Right ventricle myocardium inferior (tissue), 1 donor: ENCODE measurements around the gene VCAN. TPM values are rescaled to one million over a fixed set of nuclear protein-coding genes. Genes with fewer than 3 reads are reported as not detected.

Experiments used
- ATAC-seq: fragments of 200-7000 bp; cut with Tn5 transposase; one replicate; pipeline ENCODE4 v1.9.1; 2020; ENCODE audit warnings: mild to moderate bottlenecking, moderate library complexity
- DNase-seq: peaks from one replicate; pipeline ENCODE4 v3.0.0; 2021; ENCODE audit errors: missing footprints
- intact Hi-C: fragments of 100-400 bp; cut with DNase I; formaldehyde crosslinking; loops from one replicate; pipeline ENCODE4 v1.11.0; 2022
- total RNA-seq: library from RNA; stranded (reverse); fragmentation: NEBNext Ultra II Directional; extraction: Animal tissue kit (Norgen Biotek cat#: 25700); gene quantifications from one replicate; pipeline ENCODE4 v1.2.1, GENCODE V29; 2021
- donor health status: DM: no; HTN: yes; CAD: no; lungs with severe emphysema.

Gene VCAN
- total RNA-seq, 1 donor from 2014 or later: 41.2 TPM

- ATAC-seq (no peak), DNase-seq (no peak)
- intact Hi-C loops: no loop called here
Observed at GRCh38 chr5:83451955-83452354, 19.6 kb upstream of the VCAN start.

GRCh38 chr5:83453937-83454336 is 17.6 kb upstream of the VCAN start:
- ATAC-seq (no peak), DNase-seq (no peak)
- intact Hi-C loops: no loop called here

GRCh38 chr5:83464261-83464660 is 7.3 kb upstream of the VCAN start:
- ATAC-seq (no peak), DNase-seq (no peak)
- intact Hi-C loops: no loop called here

GRCh38 chr5:83467371-83468035 is 4.0 kb upstream of the VCAN start:
- ATAC-seq: peak; percentile 66
- intact Hi-C loops: no loop called here
- peak; percentile 74 for DNase-seq

- DNase-seq (no peak), ATAC-seq (no peak)
- intact Hi-C loops: no loop called here
Observed at GRCh38 chr5:83469075-83469474, 2.5 kb upstream of the VCAN start.

GRCh38 chr5:83470526-83471404 is 779 bp upstream of the VCAN start:
- intact Hi-C loops: loop anchor here (5.0 kb wide), 1 partner anchor 1118 kb away; no protein-coding TSS in a partner anchor
- ATAC-seq (no peak), DNase-seq (no peak)

GRCh38 chr5:83472213-83472507 is 616 bp downstream of the VCAN start:
- no peak for ATAC-seq
- DNase-seq: no peak
- intact Hi-C loops: loop anchor here (5.0 kb wide), 1 partner anchor 1120 kb away; no protein-coding TSS in a partner anchor

GRCh38 chr5:83472508-83473345 is 1.2 kb downstream of the VCAN start:
- peak; percentile 75 for DNase-seq
- intact Hi-C loops: loop anchor here (1.0 to 5.0 kb wide), 2 partner anchors 832 to 1120 kb away; no protein-coding TSS in a partner anchor
- ATAC-seq: peak; percentile 59

GRCh38 chr5:83473346-83474160 is 2.0 kb downstream of the VCAN start:
- intact Hi-C loops: loop anchor here (1.0 to 5.0 kb wide), 3 partner anchors 89 to 1121 kb away; no protein-coding TSS in a partner anchor
- peak; percentile 92 for DNase-seq
- ATAC-seq: peak; percentile 83

- intact Hi-C loops: loop anchor here (2.0 to 5.0 kb wide), 2 partner anchors 89 to 1122 kb away; no protein-coding TSS in a partner anchor
- DNase-seq (peak; percentile 92), ATAC-seq (peak; percentile 76)
Observed at GRCh38 chr5:83474161-83474796, 2.7 kb downstream of the VCAN start.

- ATAC-seq (no peak), DNase-seq (no peak)
- intact Hi-C loops: loop anchor here (2.0 to 5.0 kb wide), 2 partner anchors 88 to 1123 kb away; no protein-coding TSS in a partner anchor
Observed at GRCh38 chr5:83474991-83475390, 3.4 kb downstream of the VCAN start.

GRCh38 chr5:83475391-83475863 is 3.9 kb downstream of the VCAN start:
- no peak for ATAC-seq
- DNase-seq: no peak
- intact Hi-C loops: loop anchor here (2.0 kb wide), 1 partner anchor 87 kb away; no protein-coding TSS in a partner anchor

- intact Hi-C loops: loop anchor here (2.0 kb wide), 1 partner anchor 87 kb away; no protein-coding TSS in a partner anchor
- ATAC-seq: no peak
- DNase-seq: no peak
Observed at GRCh38 chr5:83475935-83476814, 4.6 kb downstream of the VCAN start.

GRCh38 chr5:83482961-83483360 is 11.4 kb downstream of the VCAN start:
- intact Hi-C loops: no loop called here
- no peak for DNase-seq
- no peak for ATAC-seq

- intact Hi-C loops: no loop called here
- ATAC-seq: no peak
- no peak for DNase-seq
Observed at GRCh38 chr5:83484294-83484693, 12.8 kb downstream of the VCAN start.

GRCh38 chr5:83485842-83486241 is 14.3 kb downstream of the VCAN start:
- DNase-seq (no peak), ATAC-seq (no peak)
- intact Hi-C loops: no loop called here

GRCh38 chr5:83487155-83487554 is 15.6 kb downstream of the VCAN start:
- DNase-seq (no peak), ATAC-seq (no peak)
- intact Hi-C loops: no loop called here
